Keratinocyte (primary cell): Measurements from ENCODE around the gene H2AZ2.
"Not testable (repeated sequence)": the region's sequence is repeated elsewhere in the genome, so short reads cannot be mapped to it uniquely, and the experiment has no call there.

Experiments used
- EZH2 ChIP-seq: IDR thresholded peaks from one replicate; pipeline ENCODE4 v1.6.1; 2012; ENCODE audit warnings: inconsistent platforms, mild to moderate bottlenecking, low read length, moderate library complexity
- TF ChIP-seq, protein P1 (sequence below), 3 experiments: IDR thresholded peaks in 1 of 3; conservative IDR thresholded peaks in 1 of 3; optimal IDR thresholded peaks in 1 of 3; 2 replicates in 2 of 3; 3 replicates in 1 of 3; pipeline versions ENCODE3 to v1.5.1; 2011; ENCODE audit warnings: low read length in 3 of 3, mild to moderate bottlenecking in 3 of 3, moderate library complexity in 2 of 3, control low read depth in 1 of 3, inconsistent platforms in 1 of 3; ENCODE audit not compliant: insufficient read depth in 2 of 3; ENCODE audit errors: extremely low read depth in 1 of 3

DNA sequence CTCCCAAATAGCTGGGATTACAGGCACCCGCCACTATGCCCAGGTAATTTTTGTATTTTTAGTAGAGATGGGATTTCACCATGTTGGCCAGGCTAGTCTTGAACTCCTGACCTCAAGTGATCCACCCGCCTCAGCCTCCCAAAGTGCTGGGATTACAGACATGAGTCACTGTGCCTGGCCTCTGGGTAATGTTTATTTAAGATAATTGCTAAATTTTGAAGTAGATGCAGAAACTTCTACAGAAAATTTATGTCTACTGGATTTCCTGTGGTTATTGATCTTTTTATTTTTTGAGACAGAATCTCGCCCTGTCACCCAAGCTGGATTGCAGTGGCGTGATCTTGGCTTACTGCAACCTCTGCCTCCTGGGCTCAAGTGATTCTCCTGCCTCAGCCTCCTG lies 14.1 kb upstream of the H2AZ2 start:
- TF ChIP-seq, protein P1, sequence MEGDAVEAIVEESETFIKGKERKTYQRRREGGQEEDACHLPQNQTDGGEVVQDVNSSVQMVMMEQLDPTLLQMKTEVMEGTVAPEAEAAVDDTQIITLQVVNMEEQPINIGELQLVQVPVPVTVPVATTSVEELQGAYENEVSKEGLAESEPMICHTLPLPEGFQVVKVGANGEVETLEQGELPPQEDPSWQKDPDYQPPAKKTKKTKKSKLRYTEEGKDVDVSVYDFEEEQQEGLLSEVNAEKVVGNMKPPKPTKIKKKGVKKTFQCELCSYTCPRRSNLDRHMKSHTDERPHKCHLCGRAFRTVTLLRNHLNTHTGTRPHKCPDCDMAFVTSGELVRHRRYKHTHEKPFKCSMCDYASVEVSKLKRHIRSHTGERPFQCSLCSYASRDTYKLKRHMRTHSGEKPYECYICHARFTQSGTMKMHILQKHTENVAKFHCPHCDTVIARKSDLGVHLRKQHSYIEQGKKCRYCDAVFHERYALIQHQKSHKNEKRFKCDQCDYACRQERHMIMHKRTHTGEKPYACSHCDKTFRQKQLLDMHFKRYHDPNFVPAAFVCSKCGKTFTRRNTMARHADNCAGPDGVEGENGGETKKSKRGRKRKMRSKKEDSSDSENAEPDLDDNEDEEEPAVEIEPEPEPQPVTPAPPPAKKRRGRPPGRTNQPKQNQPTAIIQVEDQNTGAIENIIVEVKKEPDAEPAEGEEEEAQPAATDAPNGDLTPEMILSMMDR (optimal IDR thresholded peaks at IDR 0.05 in 1 of 3, IDR thresholded peaks at IDR 0.05 in 1 of 3, conservative IDR thresholded peaks at IDR 0.05 in 1 of 3; ENCODE audit: extremely low read depth in 1 of 3, insufficient read depth in 2 of 3, low read length in 3 of 3), result not testable (repeated sequence)
- TF ChIP-seq EZH2, result not testable (repeated sequence)
